Mammary epithelial cell (primary cell): ENCODE measurements around the gene GRPEL1.
"Not testable (repeated sequence)": the region's sequence is repeated elsewhere in the genome, so short reads cannot be mapped to it uniquely, and the experiment has no call there.

ENCODE experiments used
- EZH2 ChIP-seq: IDR thresholded peaks from 2 replicates; pipeline ENCODE4 v1.6.1; 2012; ENCODE audit warnings: low read length, inconsistent platforms, borderline replicate concordance
- TF ChIP-seq, protein P1 (sequence below), 2 donors: IDR thresholded peaks in 1 of 2; conservative IDR thresholded peaks in 1 of 2; 2 replicates each; pipeline ENCODE4 v1.5.1; 2011 to 2012; ENCODE audit warnings: inconsistent platforms in 2 of 2, low read length in 2 of 2, mild to moderate bottlenecking in 2 of 2, control low read depth in 1 of 2, low read depth in 1 of 2; ENCODE audit not compliant: insufficient read depth in 1 of 2; ENCODE audit errors: extremely low read depth in 1 of 2

DNA sequence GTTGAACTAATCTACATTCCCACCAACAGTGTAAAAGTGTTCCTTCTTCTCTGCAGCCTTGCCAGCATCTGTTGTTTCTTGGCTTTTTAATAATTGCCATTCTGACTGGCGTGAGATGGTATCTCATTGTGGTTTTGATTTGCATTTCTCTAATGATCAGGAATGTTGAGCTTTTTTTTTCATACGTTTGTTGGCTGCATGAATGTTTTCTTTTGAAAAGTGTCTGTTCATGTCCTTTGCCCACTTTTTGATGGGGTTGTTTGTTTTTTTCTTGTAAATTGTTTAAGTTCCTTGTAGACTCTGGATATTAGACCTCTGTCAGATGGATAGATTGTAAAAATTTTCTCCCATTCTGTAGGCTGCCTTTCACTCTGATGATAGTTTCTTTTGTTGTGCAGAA, 12.0 kb upstream of the GRPEL1 start:
- TF ChIP-seq, protein P1, sequence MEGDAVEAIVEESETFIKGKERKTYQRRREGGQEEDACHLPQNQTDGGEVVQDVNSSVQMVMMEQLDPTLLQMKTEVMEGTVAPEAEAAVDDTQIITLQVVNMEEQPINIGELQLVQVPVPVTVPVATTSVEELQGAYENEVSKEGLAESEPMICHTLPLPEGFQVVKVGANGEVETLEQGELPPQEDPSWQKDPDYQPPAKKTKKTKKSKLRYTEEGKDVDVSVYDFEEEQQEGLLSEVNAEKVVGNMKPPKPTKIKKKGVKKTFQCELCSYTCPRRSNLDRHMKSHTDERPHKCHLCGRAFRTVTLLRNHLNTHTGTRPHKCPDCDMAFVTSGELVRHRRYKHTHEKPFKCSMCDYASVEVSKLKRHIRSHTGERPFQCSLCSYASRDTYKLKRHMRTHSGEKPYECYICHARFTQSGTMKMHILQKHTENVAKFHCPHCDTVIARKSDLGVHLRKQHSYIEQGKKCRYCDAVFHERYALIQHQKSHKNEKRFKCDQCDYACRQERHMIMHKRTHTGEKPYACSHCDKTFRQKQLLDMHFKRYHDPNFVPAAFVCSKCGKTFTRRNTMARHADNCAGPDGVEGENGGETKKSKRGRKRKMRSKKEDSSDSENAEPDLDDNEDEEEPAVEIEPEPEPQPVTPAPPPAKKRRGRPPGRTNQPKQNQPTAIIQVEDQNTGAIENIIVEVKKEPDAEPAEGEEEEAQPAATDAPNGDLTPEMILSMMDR (conservative IDR thresholded peaks at IDR 0.05 in 1 of 2, IDR thresholded peaks at IDR 0.05 in 1 of 2; ENCODE audit: extremely low read depth in 1 of 2, insufficient read depth in 1 of 2, low read depth in 1 of 2, low read length in 2 of 2): not testable (repeated sequence)
- TF ChIP-seq EZH2: not testable (repeated sequence)
